ENCODE data around the gene SLC13A2.
"Not testable (repeated sequence)": the region's sequence is repeated elsewhere in the genome, so short reads cannot be mapped to it uniquely, and the experiment has no call there.

Gene SLC13A2

GRCh38 chr17:28473542-28473941 lies at the start of gene SLC13A2:
Gene SLC13A2 (plus strand): TSS chr17:28473644. CDS start chr17:28473713, 69 bp downstream.
- DNase-seq (ENCODE audit: low spot score) = no peak

DNA sequence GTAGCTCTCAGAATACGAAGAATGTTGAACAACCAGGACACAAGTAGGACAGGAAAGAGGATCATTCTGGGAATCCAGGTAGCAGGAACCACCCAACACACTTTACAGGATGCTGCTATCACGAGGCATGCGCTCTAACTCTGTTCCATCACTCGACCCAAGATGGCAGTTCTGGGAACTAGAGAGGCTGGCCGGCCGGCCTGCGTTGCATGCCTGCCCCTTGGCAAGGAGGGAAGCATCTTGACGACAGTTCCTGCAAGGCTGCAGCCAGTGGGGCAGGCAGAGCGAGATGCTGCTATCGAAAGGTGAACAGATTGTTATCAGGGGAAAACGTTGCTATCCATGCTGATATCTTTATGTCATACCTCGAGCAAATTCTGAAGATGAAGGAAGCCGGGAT lies 48.2 kb upstream of the SLC13A2 start:
- DNase-seq (ENCODE audit: low spot score) = no peak

- no peak for DNase-seq (ENCODE audit: low spot score)
These were observed 47.3 kb upstream of the SLC13A2 start for GRCh38 chr17:28426081-28426519.

- no peak for DNase-seq (ENCODE audit: low spot score)
These were observed 46.1 kb upstream of the SLC13A2 start for GRCh38 chr17:28427371-28427770.

DNA sequence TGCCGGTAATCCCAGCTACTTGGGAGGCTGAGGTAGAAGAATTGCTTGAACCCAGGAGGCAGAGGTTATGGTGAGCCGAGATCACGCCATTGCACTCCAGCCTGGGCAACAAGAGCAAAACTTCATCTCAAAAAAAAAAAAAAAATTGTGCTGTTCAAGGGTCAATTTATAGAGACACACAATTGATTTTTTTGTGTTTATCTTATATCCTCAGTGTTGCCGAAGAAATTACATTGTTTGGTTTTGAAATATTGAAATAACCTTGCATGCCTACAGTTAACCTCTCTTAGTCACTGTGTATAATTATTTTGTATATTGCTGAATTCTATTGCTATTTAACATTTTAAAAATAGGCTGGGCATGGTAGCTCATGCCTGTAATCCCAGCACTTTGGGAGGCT lies 45.5 kb upstream of the SLC13A2 start:
- not testable (repeated sequence) for DNase-seq (ENCODE audit: low spot score)

GRCh38 chr17:28433721-28434120 lies 39.7 kb upstream of the SLC13A2 start:
- no peak for DNase-seq (ENCODE audit: low spot score)

DNA sequence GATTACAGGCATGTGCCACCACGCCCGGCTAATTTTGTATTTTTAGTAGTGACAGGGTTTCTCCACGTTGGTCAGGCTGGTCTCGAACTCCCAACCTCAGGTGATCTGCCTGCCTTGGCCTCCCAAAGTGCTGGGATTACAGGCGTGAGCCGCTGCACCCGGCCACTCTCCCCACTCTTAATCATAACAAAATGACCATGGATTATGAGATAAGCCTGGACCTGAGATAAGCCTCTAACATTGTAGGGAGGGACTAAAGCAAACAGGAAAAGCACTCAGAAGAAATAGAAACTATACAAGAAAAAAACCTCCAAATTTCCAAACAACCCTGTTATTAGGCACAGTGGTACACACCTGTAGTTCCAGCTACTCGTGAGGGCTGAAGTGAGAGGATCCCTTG lies 39.1 kb upstream of the SLC13A2 start:
- DNase-seq (ENCODE audit: low spot score) = not testable (repeated sequence)

GRCh38 chr17:28443901-28444638 lies 29.4 kb upstream of the SLC13A2 start:
- no peak for DNase-seq (ENCODE audit: low spot score)

GRCh38 chr17:28446716-28447395 lies 26.6 kb upstream of the SLC13A2 start:
- DNase-seq (ENCODE audit: low spot score) = no peak

- DNase-seq (ENCODE audit: low spot score) = no peak
These were observed 26.1 kb upstream of the SLC13A2 start for GRCh38 chr17:28447396-28447760.

DNA sequence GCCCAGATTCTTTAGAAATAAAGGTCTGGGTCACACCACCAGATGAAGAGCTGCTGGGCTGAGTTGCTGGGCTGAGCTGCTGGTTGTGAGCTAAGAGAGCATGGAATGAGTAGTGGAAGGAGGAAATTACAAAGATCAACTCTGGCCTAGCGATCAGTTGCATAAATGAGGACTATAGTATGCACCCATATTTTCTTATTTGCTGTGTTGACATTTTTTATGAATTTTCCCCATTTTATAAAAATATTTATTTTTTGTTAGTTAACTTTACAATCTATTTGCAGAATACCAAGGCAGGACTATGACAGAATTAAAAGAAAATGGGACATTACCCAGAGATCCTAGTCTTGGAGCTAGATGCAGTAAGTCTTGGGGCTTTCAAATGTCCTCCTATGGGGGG lies 23.6 kb upstream of the SLC13A2 start:
- DNase-seq (ENCODE audit: low spot score) = no peak

- no peak for DNase-seq (ENCODE audit: low spot score)
These were observed 15.6 kb upstream of the SLC13A2 start for GRCh38 chr17:28457890-28458289.

- DNase-seq (ENCODE audit: low spot score) = not testable (repeated sequence)
These were observed 14.6 kb upstream of the SLC13A2 start for GRCh38 chr17:28458881-28459280.

- DNase-seq (ENCODE audit: low spot score) = no peak
These were observed 12.5 kb upstream of the SLC13A2 start for GRCh38 chr17:28460901-28461300.

DNA sequence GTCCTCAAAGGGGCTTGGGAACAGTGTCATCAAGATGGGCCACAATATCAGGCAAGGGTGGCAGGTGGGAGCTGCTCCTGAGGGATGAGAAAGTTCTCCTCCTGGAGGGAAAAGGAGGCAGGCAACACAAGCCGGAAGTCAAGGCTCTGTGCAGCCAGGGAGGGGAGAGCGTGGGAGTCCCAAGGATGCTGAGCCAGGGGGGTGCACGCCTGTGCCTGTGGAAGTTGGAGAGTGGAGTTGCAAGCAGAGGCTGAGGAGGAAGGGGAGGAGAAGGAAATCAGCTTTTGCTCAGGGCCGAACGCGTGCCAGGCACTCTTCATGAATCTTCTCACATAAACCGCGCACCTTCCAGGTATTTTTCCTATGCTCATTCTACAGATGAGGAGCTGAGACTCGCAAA lies 7.4 kb upstream of the SLC13A2 start:
- DNase-seq (ENCODE audit: low spot score) = no peak

DNA sequence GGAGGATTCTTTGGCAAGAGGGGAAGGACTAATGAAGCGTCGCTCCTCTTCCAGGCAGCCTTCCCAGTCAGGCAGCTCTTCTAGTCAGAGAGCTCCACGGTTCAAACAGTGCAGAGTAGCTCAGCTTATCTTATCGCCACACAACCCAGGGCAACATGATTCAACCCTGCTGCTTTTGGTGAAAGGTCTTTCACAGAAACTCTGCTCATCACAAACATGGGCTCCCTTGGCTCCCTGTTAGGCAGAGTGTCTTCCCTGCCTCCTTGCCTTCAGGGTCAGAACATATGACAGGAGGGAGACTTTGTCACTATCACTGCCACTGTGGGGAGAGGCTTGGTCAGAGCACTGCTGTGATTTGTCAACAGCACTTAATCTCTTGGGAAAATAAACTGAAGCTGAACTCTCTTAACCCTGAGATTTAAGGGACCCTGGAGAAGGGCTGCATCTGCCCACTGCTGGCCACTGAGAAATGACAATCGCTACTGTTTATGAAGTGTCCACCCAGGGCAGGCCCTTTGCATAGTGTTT lies 6.9 kb upstream of the SLC13A2 start:
- no peak for DNase-seq (ENCODE audit: low spot score)

GRCh38 chr17:28467456-28468025 lies 5.9 kb upstream of the SLC13A2 start:
- DNase-seq (ENCODE audit: low spot score) = no peak

DNA sequence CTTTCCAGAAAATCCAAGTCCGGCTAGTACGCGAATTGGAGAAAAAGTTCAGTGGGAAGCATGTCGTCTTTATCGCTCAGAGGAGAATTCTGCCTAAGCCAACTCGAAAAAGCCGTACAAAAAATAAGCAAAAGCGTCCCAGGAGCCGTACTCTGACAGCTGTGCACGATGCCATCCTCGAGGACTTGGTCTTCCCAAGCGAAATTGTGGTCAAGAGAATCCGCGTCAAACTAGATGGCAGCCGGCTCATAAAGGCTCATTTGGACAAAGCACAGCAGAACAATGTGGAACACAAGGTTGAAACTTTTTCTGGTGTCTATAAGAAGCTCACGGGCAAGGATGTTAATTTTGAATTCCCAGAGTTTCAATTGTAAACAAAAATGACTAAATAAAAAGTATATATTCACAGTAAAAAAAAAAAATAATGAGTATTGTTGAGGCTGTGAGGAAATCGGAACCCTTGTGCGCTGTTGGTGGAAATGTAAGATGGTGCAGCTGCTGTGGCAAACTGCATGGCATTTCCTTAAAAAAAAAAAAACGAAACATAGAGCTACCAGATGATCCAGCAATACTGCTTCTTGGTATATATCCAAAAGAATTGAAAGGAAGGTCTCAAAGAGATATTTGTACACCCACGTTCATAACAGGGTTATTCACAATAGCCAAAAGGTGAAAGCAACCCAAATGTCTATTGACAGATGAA lies 5.3 kb upstream of the SLC13A2 start:
- not testable (repeated sequence) for DNase-seq (ENCODE audit: low spot score)

- no peak for DNase-seq (ENCODE audit: low spot score)
These were observed 4.7 kb upstream of the SLC13A2 start for GRCh38 chr17:28468781-28469180.

DNA sequence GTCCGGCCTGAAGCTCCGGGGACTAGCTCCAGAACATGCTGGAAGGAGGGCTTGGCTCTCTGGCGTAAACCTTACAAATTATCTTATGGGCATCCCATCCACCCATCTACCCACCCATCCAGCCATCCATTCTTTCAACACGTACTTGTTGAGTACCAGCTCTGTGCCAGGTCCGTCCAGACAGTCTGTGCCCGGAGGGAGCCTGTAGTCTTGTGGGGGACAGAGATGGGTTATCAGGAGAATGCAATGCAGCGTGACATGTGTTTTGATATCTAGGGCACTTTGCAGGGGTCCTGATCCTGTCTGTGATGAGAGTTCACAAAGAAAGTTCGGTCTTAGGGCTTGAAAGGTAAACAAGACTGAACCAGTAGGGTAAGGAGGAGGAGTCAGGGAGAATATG lies 4.1 kb upstream of the SLC13A2 start:
- DNase-seq (ENCODE audit: low spot score) = no peak

DNA sequence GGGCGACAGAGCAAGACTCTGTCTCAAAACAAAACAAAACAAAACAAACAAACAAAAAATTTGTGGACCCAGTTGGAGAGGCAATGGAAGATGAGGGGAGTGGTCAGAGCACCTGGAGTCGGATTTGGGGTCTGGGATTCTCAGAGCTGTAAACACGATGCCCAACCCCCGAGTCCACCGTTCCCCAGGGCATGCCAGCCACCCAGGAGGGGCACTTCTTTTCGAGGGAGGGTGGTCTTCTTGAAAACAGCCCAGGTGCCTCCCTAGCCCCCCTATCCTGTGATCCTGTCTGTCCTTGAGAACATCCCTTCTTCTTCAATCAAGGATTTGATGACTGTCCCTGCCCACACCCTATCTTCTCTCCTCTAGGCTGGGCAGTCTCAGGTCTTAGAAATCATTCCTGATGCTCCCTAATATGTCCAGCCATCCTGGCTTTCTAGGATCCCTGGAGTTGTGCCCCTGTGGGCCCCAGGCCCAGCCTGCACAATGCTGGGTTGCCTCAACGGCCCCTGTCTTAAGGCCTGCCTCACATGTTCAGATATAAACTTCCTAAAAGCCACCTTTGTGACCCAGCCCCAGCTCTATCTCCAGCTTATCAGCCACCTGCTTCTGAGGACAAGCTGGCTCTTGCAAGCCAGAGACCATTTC lies 3.1 kb upstream of the SLC13A2 start:
- DNase-seq (ENCODE audit: low spot score) = no peak

DNA sequence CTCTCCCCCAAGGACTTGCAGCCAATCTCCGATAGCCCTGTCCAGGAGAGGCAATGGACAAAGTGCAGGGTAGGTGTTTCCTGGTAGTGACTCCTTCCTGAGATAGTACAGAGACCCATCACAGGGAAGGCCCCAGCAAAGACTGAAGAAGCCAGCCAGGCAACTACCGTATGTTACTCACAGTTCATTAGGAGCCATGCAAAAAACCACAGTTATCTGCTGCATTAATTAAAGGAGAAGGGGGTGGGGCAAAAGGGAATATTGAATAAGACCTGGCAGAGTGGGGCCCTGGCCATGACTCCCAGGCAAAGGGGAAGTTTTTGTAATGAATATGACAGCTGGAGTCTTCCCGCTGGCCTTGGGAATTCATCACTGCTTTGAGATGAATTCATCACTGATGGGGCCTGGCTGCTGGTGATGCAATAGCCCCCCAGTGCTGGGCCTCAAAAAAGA lies 2.5 kb upstream of the SLC13A2 start:
- no peak for DNase-seq (ENCODE audit: low spot score)
